Measurements from ENCODE around the gene DEPDC7. TPM values are rescaled to one million over a fixed set of nuclear protein-coding genes. Genes with fewer than 3 reads are reported as not detected.
"Not testable (repeated sequence)": the region's sequence is repeated elsewhere in the genome, so short reads cannot be mapped to it uniquely, and the experiment has no call there.

DEPDC7 gene
- total RNA-seq, 1 donor from 2014 or later: 0.54 TPM

GRCh38 chr11:33021501-33021900 lies 5.8 kb downstream of the DEPDC7 start:
- intact Hi-C loops (cut with micrococcal nuclease): no loop called here

DNA sequence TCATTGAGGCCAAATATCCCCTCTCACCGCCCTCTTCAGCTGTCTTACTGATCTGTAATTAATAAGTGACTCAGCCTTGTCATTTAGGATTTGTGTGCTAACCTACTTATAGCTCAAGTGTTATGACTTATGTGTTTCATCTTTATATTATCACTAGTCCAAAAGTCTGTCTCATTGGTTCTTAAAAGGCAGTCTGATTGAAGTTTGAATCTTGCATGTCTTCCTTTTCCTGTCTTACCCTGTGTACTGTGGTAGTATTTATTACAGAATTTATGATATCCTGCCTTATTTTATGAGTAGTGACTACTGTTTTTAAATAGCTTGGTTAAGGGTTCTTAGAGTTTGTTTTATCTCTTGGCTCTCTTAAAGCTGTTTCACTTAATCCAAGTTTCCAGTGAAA lies 6.3 kb downstream of the DEPDC7 start:
- intact Hi-C loops (cut with micrococcal nuclease): no loop called here

GRCh38 chr11:33025339-33025722 lies 9.7 kb downstream of the DEPDC7 start:
- intact Hi-C loops (cut with micrococcal nuclease): no loop called here

DNA sequence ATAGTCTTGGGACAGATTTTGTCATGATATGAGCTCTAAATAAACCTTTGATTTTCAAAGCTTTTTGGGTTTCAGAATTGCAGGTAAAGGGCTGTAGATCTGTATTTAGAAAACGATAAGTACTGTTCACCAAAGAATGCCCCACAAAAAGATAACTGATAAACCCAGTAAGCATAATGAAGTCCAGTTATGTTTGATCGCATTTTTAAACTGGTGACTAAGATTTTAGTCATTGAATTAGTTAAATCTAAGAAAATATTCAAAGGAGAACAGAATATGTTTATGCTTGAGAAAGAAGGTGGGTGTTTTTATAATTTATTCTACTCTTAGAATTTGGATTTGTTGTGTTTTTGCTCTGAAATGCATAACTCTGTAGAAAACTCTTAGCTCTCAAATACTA lies 11.6 kb downstream of the DEPDC7 start:
- intact Hi-C loops (cut with micrococcal nuclease): no loop called here

DNA sequence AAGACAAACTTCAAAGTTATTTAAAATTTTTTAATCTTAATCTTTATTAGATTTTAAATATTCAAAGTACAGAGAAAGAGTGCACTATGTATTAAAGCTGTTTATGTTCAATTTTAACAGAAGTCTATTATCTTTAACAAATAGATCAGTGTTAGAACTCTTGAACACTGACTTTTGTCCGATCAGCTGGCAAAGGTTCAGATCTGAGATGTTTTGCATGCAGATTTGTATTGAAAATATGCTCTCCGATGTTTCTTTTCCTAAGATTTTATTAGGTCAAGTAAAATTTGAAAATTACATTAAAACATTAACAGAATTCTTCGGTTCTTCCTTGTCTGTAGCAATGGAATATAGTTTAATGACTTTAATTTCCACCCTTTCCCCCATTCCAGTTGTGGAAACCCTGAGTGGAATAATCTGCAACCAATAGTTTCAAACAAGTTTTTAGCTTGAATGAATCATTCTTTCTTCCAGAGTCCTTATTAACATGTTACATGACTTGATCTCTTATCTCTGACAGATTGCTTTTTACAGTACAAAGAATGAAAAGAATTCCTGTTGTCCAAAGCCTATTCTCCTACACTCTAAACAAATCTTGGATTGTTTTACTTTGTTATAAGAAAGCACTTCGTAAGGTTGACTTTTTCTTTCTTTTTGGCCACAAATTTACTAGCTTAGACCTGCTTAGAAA lies 12.3 kb downstream of the DEPDC7 start:
- intact Hi-C loops (cut with micrococcal nuclease): no loop called here

DNA sequence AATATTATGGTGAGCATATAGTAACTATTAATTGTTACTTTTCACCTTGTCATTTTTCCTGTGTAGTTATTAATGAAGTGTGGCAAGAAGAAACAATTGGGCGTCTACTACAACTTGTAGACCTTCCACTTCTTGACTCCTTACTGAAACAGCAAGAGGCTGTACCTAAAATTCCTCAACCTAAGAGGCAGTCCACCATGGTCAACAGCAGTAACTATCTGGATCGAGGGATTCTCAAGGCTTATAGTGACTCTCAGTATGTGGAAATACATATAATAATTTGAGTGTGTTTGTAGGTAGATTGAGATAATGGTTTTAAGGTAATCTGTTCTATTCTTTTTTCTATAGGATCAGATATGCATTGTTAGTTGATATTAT lies 12.8 kb downstream of the DEPDC7 start:
- intact Hi-C loops (cut with micrococcal nuclease): no loop called here

DNA sequence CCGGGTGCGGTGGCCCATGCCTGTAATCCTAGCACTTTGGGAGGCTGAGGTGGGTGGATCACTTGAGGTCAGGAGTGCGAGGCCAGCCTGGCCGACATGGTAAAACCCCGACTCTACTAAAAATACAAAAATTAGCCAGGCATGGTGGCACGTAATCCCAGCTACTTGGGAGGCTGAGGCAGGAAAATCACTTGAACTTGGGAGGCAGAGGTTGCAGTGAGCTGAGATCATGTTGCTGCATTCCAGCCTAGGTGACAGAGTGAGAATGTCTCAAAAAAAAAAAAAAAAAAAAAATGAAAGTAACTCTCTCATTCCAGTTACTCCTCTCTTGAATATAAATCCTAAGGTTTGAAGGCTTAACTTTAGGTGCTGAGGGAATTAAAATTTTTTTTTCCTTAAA lies 13.5 kb downstream of the DEPDC7 start:
- intact Hi-C loops (cut with micrococcal nuclease): not testable (repeated sequence)

DNA sequence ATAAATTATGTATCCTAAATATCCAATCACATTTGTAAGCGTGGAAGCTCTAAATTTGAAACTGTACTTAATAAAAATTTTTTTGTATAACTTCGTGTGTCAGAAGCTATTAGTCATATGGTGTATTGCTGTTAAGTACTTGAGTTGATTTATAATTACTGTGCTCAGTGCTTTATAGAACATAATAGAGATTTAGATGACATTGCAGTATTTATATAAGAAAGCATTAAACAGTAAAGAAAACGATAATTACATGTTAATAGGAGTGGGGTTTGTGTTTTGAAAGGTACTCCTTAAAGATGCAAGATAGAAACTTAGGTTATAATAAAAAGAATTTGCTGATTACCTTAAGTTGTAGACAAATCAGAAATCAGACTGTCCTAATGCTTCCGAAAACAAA lies 17.8 kb downstream of the DEPDC7 start:
- intact Hi-C loops (cut with micrococcal nuclease): loop anchor here (10.0 kb wide), 1 partner anchor 1021 kb away; the partner anchor contains the start of gene CAPRIN1

GRCh38 chr11:33035011-33035410 lies 19.3 kb downstream of the DEPDC7 start:
- intact Hi-C loops (cut with micrococcal nuclease): loop anchor here (10.0 kb wide), 1 partner anchor 1020 kb away; the partner anchor contains the start of gene CAPRIN1

DNA sequence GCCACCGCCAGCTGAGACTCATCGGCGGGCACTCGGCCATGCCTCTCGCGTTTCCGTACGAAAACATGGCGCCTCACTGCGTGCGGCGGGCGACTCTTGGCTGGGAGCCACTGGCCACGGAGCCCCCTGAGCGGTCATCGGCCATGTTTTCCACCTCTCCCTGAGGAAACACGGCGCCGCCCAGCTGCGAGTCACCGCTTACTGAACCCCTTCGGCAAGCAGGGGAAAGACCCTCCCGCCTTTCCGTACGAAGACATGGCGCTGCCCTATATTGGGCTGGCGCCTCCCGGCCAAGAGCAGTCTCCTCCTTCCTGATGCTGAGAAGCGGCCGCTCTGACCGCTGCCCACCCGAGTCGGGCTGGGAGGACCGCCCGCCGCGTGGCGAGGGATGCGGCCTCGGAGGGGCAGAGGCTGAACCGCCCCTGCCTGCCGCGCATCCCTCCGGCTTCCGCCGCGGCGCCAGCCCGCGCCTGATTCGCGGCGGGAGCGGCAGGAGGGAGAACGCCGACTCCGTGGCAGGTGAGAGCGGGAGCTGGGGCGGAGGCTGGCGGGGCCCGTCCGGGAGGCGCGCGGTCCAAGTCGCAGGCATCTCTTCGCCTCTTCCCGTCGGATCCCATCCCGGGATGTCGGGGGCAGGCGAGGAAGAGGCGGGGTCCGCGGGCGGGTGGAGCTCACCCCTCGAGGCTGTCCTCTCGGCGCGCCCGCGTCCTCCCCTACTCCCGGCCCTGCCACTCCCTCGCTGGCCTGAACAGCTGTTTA lies 23.8 kb downstream of the DEPDC7 start, which contains the start of gene TCP11L1:
Gene TCP11L1 (plus strand): TSS at position 299 of the 759 bp plus-strand sequence. CDS start 4,202 bp downstream, outside the sequence.
- intact Hi-C loops (cut with micrococcal nuclease): loop anchor here (1.0 to 10.0 kb wide), 12 partner anchors 8 to 1015 kb away; partner anchors contain the start of genes CAPRIN1, CSTF3, DEPDC7 and EIF3M

- intact Hi-C loops (cut with micrococcal nuclease): loop anchor here (1.0 to 2.0 kb wide), 2 partner anchors 80 to 211 kb away; partner anchors contain the start of gene PRRG4
Observed at GRCh38 chr11:33040033-33040861, 24.6 kb downstream of the DEPDC7 start.

DNA sequence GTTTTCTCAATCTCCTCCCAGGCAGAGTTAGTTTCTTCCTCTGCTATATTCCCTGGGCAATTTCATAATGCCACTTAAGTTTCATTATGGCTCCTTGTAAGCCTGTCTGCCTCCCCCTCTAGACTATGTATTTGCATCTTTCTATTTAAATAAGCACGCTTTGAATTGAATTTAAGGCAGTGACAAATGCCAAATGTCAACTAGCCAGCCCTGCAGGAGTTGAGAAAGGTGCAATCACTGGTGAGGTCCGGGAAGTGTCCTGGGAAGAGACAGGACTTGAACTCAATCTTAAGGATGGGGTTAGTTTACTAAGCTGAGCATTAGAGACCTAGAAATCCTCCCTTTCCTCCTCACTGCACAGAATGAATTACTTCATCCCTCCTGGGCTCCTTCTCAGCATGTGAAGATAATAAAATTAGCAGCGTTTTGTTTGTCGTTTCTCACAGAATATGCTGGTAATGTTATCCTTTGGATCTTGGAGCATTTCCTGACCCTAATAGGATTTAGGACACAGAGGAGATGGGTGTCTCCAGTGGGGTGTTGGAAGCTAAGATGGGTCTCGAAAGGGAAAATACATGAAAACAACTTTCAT lies 25.3 kb downstream of the DEPDC7 start:
- intact Hi-C loops (cut with micrococcal nuclease): loop anchor here (1.0 to 2.0 kb wide), 2 partner anchors 81 to 212 kb away; partner anchors contain the start of gene PRRG4

DNA sequence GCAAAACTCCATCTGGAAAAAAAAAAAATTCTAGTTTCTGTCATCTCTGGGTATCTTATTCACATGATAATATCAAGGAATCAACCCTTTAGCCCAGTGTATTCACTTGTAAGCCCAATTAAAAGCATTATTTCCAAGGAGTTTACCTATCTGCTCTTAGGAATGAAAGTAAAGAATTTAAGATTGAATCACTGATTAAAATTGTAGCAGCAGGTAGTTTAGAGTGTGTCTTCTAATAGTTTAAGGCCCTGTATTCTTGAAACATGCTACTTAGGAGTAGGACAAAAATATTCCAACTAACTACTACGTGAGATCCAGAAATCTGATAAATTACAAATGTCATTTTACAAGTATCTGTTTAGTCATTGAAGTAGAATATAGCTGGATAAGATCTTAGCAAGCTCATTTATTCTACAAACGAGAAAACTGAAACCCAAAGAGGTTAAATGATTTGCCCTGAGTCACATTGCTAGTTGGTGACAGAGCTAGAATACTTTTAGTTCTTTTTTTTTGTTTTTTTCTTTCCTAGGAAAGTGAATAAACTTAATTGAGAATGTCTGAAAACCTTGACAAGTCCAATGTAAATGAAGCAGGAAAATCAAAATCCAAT lies 27.6 kb downstream of the DEPDC7 start:
- intact Hi-C loops (cut with micrococcal nuclease): no loop called here

- intact Hi-C loops (cut with micrococcal nuclease): no loop called here
Observed at GRCh38 chr11:33044285-33044756, 28.6 kb downstream of the DEPDC7 start.

DNA sequence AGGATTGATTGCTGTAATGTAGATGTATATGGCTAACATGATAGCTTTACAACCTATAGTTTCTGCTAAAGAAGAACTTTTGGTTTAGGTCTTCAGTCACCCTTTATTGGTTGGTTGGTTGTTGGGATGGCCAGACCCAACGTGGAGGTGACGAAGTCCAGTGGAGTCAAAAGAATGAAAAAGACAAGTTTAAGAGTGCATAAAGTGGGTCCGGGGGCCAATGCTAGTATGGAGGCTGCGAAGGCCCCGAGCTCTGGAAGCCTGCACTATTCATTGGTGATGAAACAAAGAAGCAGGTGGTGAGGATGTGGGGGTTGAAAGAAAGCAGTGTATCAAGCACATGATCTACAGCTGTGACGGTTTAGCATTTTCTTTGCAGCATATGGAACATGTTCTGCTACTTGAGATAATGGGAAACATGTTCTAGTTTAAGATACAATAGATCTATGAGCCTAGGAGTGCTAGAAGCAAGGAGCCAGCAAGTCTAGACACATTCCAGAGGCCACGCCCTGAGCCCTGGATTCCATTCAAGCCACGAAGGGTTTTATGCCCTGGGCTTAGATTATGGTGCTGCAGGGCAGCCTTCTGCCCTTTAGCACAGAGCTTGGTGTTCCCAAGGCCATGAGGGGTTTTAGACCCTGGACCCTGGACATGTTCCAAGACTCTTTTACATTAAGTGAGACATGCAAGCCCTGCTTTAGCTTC lies 30.0 kb downstream of the DEPDC7 start:
- intact Hi-C loops (cut with micrococcal nuclease): no loop called here

GRCh38 chr11:33048701-33049100 lies 33.0 kb downstream of the DEPDC7 start:
- intact Hi-C loops (cut with micrococcal nuclease): not testable (repeated sequence)

GRCh38 chr11:33049565-33050408 lies 34.1 kb downstream of the DEPDC7 start:
- intact Hi-C loops (cut with micrococcal nuclease): not testable (repeated sequence)

- intact Hi-C loops (cut with micrococcal nuclease): no loop called here
Observed at GRCh38 chr11:33052231-33052630, 36.6 kb downstream of the DEPDC7 start.

GRCh38 chr11:33055375-33055774 lies 39.7 kb downstream of the DEPDC7 start:
- intact Hi-C loops (cut with micrococcal nuclease): no loop called here

Measured in T-helper 1 cell treated with Interleukin-12 subunit alpha and Interleukin-12 subunit beta and Interleukin-4 antibody, amounts not matched to agents 30 ng/mL and 1 ng/mL, for 36 hours (primary cell).